Choroid plexus epithelial cell (primary cell): ENCODE data around the gene ADNP.

Experiments used
- DNase-seq: peaks from one replicate; pipeline ENCODE4 v3.0.0-alpha.2; 2010; ENCODE audit warnings: low read depth
- H3K4me3 ChIP-seq: 2 replicates; pipeline ENCODE4 v1.5.1; 2011; ENCODE audit warnings: low read depth, mild to moderate bottlenecking, control low read depth, low read length, moderate library complexity
- TF ChIP-seq, protein P1 (sequence below): conservative IDR thresholded peaks from 2 replicates; pipeline ENCODE4 v1.5.1; 2011; ENCODE audit warnings: low read depth, mild to moderate bottlenecking, control low read depth, inconsistent platforms, low read length, moderate library complexity

Gene ADNP

DNA sequence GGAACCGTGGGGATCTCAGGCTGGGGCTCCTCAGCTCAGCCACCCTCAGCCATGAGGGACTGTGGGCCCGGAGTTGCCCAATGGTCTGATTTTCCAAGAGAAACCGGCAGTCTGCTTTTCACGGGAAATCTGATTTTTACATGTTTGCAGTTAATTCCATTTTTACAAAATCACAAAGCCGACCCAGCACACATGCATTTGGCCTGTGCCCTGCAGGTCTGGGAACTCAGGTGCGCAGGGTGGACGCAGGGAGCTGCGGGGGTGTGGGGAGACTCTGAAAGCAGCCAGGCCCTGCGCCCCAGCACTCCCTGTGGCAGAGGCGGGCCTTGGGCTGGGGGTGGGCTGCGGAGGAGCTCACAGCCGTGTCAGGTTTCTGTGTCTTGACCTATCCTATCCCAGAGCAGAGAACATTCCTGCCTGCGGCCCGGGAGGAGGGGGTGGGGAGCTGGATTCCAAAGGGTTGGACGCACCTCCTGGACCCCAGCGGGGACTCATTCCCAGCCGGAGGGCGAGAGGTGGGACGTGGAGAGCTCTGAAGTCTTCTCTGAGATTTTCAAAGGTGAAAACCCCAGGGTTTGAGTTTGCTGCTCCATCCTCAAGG lies 60.6 kb downstream of the ADNP start:
- DNase-seq = peak; percentile 62
- H3K4me3 ChIP-seq = peak overlapping the region; percentile 37
- TF ChIP-seq, protein P1, sequence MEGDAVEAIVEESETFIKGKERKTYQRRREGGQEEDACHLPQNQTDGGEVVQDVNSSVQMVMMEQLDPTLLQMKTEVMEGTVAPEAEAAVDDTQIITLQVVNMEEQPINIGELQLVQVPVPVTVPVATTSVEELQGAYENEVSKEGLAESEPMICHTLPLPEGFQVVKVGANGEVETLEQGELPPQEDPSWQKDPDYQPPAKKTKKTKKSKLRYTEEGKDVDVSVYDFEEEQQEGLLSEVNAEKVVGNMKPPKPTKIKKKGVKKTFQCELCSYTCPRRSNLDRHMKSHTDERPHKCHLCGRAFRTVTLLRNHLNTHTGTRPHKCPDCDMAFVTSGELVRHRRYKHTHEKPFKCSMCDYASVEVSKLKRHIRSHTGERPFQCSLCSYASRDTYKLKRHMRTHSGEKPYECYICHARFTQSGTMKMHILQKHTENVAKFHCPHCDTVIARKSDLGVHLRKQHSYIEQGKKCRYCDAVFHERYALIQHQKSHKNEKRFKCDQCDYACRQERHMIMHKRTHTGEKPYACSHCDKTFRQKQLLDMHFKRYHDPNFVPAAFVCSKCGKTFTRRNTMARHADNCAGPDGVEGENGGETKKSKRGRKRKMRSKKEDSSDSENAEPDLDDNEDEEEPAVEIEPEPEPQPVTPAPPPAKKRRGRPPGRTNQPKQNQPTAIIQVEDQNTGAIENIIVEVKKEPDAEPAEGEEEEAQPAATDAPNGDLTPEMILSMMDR = no peak

DNA sequence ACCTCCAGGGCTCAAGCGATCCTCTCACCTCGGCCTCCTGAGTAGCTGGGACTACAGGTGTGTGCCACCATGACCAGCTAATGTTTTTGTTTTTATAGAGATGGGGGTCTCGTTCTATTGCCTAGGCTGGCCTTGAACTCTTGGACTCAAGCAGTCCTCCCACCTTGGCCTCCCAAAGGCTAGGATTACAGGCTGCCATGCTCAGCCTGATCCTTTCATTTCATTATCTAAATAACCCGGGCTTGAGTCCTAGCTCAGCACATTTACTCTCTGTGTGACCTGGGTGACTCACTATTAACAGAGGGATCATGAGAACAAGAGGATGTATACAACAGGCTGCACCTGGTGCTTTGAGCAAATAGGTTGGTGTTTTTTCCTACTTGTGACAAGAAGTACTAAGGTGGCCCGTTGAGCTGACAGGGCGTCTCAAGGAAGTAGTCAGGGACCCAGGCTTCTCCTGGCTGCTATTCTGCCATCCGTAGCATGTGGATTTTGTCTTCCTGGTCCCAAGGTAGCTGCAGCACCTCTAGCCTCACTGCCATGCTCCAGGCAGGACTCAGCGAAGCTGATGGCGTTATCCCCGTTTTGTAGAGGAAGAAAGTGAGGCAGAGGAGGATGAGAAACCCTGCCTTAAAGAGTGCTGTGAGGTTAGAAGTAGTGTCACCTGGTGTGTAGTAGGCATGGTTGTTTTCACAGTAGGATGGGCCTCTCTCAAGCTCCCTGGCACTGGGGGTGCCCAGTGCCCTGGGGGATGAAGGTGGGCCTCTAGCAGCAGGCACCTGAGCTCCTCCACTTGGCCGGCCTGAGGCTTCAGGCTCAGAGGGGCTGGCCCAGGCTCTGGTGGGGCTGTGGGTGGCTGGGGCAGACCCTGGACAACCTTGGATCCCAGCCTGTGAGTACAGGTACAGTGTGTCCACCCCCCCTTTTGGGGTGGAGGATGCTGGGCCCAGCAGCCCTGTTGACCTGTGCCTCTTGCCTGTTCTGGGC lies 62.4 kb downstream of the ADNP start:
- H3K4me3 ChIP-seq = no peak overlapping the region
- TF ChIP-seq, protein P1 = no peak
- peak; percentile 52 for DNase-seq

DNA sequence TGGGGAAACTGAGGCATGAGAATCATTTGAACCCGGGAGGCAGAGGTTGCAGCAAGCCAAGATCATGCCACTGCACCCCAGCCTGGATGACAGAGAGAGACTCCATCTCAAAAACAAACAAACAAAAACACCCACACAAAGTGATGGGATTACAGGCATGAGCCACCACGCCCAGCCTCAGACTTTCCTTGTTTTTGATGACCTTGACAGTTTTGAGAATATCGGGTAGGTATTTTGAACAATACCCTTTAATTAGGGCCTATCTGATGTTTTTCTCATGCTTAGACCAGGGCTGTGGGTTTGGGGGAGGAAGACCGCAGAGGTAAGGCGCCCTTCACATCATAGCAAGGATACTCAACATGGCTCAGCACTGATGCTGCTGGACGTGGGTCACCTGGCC lies 63.4 kb downstream of the ADNP start:
- no peak overlapping the region for H3K4me3 ChIP-seq
- DNase-seq = no peak
- TF ChIP-seq, protein P1 = no peak

DNA sequence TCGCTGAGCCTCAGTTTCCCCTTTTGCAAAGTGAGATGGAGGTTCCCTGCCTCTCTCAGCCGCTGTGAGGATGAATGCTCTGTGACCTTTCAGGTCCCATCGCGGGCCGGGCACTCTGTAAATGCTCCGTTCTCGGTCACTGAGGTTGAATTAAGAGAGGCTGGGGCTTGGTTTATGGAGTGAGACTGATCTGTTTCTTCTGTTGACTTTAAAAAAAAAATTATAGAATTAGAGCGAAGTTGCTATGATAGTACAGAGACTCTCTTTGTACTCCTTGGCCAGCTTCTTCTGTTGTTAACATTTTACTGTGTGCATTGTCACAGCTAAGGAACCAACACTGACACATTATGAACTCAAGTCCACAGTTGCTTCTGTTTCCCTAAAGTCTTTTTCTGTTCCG lies 64.4 kb downstream of the ADNP start:
- DNase-seq = no peak
- TF ChIP-seq, protein P1 = no peak
- no peak overlapping the region for H3K4me3 ChIP-seq

- DNase-seq = no peak
- no peak overlapping the region for H3K4me3 ChIP-seq
- TF ChIP-seq, protein P1 = no peak
Observed at GRCh38 chr20:50866036-50866685, 65.1 kb downstream of the ADNP start.

DNA sequence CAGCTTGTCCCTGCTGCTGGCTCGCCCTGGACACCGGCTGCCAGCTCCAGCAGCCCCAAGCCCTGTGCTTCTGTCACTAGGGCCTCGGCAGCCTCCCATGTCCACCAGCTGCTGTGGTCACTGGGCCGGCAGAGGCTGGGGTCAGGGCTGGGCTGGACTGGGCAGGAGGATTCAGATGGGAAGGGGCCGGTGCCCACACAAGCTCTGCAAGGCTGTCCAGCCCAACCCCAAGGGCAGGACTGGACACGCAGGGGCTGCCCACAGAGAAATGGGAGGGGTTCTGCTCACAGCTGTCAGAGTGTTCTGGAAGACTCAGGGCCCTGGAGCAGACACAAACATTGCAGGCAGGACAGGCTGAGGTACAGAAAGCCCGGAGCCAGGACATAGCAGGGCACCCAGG lies 65.6 kb downstream of the ADNP start:
- DNase-seq = no peak
- TF ChIP-seq, protein P1 = no peak
- H3K4me3 ChIP-seq = no peak overlapping the region
